ENCODE results near the gene RHOF.

Gene RHOF

GRCh38 chr12:121819212-121819949 is 25.9 kb upstream of the RHOF start:
- DNase-seq (ENCODE audit: low read depth in 2 of 3, low spot score in 2 of 3): no peak

DNA sequence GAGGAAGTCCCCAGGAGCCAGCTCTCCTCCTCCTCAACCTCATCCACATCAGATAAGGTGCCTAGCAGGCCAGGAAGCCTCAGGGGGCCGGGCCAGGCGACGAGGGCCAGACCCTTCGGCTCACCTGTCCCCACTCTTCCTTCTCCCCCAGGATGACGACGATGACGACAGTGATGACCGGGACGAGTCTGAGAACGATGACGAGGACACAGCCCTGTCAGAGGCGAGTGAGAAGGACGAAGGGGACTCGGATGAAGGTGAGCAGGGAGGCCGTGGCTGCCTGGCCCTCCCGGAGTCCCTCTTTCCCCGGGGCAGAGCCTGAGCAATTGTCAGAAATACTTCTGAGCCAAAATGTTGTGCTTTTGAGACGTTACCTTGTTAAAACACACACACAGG is 24.2 kb upstream of the RHOF start:
- DNase-seq (ENCODE audit: low read depth in 2 of 3, low spot score in 2 of 3): no peak

DNA sequence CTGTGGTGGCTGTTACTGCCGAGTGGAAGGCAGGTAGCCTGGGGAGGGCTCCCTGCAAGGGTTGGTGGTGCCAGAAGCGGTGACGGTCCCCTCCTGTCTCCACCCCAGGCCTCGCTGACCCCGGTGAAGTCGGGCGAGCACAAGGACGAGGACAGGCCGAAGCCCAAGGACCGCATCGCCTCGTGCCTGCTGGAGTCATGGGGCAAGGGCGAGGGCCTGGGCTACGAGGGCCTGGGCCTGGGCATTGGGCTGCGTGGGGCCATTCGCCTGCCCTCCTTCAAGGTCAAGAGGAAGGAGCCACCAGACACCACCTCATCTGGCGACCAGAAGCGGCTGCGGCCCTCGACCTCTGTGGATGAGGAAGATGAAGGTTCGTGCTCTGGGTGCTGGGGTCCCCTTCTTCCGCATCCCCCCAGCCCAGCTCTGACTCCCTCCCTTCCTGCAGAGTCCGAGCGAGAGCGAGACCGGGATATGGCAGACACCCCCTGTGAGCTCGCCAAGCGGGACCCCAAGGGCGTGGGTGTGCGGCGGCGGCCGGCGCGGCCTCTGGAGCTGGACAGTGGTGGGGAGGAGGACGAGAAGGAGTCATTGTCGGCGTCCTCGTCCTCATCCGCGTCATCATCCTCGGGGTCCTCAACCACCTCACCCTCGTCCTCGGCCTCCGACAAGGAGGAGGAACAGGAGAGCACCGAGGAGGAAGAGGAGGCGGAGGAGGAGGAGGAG is 23.6 kb upstream of the RHOF start:
- DNase-seq (ENCODE audit: low read depth in 2 of 3, low spot score in 2 of 3): no peak

DNA sequence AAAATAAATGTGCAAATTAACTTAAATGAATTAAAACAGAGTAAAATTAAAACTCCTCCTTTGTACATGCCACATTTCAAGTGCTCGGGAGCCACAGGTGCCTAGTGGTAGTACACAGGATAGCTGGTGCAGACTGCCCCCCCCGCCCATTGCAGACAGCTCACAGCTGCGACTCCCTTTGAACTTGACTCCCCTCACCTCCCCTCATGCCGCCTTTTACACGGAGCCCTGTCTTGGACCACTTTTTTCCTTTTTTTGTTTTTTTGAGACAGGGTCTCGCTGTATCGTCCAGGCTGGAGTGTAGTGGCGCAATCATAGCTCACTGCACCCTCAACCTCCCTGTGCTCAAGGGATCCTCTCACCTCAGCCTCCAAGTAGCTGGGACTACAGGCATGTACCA is 21.8 kb upstream of the RHOF start:
- DNase-seq (ENCODE audit: low read depth in 2 of 3, low spot score in 2 of 3): no peak

DNA sequence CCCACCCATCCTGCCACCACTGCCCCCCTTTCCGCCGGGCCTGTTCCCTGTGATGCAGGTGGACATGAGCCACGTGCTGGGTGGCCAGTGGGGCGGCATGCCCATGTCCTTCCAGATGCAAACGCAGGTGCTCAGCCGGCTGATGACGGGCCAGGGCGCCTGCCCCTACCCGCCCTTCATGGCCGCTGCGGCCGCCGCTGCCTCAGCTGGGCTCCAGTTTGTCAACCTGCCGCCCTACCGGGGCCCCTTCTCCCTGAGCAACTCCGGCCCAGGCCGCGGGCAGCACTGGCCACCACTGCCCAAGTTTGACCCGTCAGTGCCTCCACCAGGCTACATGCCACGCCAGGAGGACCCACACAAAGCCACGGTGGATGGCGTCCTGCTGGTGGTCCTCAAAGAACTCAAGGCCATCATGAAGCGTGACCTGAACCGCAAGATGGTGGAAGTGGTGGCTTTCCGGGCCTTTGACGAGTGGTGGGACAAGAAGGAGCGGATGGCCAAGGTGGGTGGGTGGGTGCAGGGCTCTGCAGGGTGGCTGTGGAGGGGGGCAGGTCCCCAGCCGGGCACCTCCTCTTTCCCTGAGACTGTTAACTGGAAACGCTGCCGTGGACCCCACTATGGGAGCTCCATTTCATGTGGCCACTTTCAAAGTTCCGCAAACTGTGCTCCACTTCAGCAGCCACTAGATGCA is 21.1 kb upstream of the RHOF start:
- no peak for DNase-seq (ENCODE audit: low read depth in 2 of 3, low spot score in 2 of 3)

- DNase-seq (ENCODE audit: low read depth in 2 of 3, low spot score in 2 of 3): no peak
Observed at GRCh38 chr12:121813951-121814350, 20.5 kb upstream of the RHOF start.

DNA sequence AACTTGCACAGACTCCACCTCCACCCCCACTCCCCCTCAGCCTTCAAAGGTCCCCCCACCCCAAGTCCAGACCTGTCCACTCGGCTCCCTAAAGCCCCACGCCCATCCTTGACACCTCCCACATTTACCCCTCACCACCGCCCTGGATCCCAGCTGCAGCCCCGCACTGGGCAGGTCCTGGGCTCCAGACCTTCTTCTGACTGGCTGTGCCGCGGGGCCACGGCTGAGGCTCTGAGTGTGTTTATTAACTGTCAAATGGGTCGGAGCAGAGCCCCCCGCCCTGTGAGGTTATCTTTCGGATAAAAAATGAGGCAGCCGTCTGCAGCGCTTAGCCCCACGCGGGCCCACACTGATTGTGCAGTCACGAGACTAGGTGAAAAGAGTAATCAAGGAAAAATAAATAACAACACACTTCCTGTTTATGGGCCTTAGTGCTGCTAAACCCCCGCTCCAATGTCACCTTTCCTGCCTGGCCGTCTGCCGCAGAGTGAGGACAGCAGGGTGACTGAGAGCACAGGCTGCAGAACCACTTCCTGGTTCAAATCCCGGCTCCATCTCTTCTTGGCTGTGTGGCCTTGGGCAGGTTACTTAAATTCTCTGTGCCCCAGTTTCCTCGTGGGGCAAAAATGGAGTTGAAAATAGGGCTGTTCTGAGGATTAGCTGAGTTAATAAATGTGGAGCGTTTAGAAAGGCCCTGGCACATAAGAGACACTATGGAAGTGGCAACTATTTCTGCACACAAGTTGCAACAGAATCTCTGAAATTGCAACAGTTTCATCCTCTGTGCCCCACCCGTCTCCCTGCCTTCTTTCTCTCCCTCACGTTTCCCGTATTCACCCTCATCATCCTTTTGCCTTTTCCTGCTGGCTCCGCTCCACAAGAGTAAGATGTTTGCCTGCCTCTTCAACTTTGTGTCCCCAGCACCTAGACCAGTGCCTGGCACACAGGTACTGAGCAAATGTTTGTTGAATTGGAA is 19.7 kb upstream of the RHOF start:
- DNase-seq (ENCODE audit: low read depth in 2 of 3, low spot score in 2 of 3): no peak

DNA sequence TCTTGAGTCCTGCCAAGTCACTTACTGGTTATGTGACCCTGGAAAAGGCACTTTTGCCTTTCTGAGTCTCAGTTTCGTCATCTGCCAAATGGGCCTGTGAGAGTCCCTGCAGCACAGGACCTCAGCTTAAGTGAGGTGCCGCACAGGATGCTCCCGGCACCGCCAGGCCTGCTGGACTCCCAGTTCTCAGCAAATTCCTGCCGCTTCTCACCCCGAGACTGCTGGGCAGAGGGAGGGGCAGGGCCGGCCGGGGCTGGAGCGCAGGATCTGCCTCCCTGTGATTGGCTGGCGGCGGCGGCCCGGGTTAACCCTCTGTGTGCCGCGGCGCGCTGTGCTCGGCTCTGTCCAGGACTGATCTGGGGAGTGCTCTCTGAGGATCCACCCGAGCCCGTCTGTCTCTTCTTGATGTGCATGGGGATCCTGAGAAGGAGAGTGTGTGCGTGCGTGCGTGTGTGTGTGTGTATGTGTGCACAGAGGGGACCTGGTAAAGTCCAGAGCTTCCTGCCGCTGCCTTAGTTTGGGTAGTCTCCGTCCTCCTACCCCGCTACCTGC is 18.9 kb upstream of the RHOF start:
- no peak for DNase-seq (ENCODE audit: low read depth in 2 of 3, low spot score in 2 of 3)

DNA sequence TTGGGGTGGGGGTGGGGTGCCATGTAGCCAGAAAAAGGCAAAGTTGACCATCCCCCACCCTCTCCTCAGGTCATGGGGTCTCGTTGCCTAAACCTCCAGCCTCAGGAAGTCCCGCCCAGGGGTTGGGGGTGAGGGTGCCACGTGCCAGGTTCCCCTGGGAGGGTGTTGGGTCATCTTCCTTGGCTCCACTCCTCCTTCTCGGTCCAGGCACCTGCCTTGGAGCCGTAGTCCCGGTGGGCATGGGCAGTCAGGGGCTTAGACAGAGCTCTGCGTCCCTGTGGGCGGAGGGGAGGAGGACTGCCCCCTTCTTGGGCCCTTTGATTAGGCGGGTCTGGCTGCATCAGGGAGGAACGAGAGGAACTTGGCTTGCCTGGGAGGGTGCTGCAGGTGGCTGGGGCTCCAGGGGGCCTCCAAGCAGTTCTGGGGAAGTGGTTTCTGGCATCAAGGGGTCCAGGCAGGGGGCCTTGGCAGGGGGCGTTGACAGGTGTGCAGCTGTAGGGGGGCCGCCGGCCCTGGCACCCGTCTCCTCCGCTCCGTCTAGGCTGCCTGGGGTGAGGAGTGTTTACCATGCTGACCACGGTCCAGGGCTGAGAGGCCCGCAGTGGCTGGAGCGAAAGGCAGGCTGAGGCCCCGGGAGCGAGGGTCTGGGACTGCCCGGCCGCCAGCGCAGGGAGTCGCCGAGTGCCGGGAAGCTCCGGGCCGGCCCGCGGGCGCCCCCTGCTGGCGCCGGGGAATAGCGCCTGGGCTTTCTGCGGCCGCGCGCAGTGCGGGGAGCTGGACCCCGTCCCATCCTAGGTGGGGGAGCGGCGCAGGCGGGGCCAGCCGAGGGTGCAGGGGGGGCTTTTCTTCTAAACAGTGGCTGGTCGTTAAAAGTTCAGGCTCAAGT is 18.2 kb upstream of the RHOF start:
- peak in 1 of 3 experiments; percentile 42 for DNase-seq (ENCODE audit: low read depth in 2 of 3, low spot score in 2 of 3)

DNA sequence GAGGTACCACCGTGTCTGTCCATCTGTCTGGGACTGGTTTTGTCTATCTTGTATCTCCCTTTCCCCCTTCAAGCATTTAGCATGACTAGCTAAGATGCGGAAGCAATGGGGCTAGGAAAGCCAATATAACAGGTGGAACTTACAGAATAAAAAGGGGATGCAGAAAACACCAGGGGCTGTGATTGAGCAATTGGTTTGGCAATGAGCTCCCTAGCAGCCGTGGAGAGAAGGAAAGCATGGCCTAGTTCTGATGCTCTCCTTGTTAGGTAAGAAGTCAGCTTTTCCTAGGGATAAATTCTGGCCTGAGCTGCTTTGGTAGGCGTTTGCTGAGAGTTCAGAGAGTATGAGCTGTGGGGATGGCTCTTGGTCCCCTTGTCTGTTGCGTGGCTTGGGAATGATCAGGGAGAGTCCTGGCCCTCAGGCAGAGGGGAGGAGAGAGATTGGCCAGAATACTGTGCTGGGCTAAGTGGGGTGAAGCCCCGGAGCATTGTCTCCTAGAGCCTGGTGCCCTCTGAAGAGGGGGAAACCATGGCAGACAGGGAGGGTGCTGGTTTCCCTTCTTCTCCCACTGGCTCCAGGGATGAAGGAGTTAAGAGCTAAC is 17.4 kb upstream of the RHOF start:
- no peak for DNase-seq (ENCODE audit: low read depth in 2 of 3, low spot score in 2 of 3)

DNA sequence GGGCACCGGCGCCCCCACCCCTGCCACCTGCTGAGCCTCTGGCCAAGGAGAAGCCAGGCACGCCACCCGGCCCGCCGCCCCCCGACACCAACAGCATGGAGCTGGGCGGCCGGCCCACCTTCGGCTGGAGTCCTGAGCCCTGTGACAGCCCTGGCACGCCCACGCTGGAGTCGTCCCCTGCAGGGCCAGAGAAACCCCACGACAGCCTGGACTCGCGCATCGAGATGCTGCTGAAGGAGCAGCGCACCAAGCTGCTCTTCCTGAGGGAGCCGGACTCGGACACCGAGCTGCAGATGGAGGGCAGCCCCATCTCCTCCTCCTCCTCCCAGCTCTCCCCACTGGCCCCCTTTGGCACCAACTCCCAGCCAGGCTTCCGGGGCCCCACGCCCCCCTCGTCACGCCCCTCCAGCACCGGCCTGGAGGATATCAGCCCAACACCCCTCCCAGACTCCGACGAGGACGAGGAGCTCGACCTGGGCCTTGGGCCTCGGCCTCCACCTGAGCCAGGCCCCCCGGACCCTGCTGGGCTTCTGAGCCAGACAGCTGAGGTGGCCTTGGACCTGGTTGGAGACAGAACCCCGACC is 16.8 kb upstream of the RHOF start:
- no peak for DNase-seq (ENCODE audit: low read depth in 2 of 3, low spot score in 2 of 3)

DNA sequence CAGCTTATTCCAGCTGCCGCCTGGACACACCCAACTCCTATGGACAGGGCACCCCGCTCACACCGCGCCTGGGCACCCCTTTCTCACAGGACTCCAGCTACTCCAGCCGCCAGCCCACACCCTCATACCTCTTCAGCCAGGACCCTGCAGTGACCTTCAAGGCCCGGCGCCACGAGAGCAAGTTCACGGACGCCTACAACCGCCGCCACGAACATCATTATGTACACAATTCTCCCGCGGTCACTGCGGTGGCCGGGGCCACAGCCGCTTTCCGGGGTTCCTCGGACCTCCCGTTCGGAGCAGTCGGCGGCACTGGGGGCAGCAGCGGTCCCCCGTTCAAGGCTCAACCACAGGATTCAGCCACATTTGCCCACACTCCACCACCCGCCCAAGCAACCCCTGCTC is 16.2 kb upstream of the RHOF start:
- DNase-seq (ENCODE audit: low read depth in 2 of 3, low spot score in 2 of 3): no peak

GRCh38 chr12:121808623-121809022 is 15.1 kb upstream of the RHOF start:
- no peak for DNase-seq (ENCODE audit: low read depth in 2 of 3, low spot score in 2 of 3)

- no peak for DNase-seq (ENCODE audit: low read depth in 2 of 3, low spot score in 2 of 3)
Observed at GRCh38 chr12:121807642-121808347, 14.3 kb upstream of the RHOF start.

- DNase-seq (ENCODE audit: low read depth in 2 of 3, low spot score in 2 of 3): no peak
Observed at GRCh38 chr12:121806546-121807423, 13.3 kb upstream of the RHOF start.

- no peak for DNase-seq (ENCODE audit: low read depth in 2 of 3, low spot score in 2 of 3)
Observed at GRCh38 chr12:121806009-121806545, 12.6 kb upstream of the RHOF start.
